OCI-LY3 (cell line): Measurements from ENCODE around the gene USF1.

Source experiments
- CTCF ChIP-seq: fragments of 200-600, 300-600 bp; sonication (generic); IDR thresholded peaks from 2 replicates; pipeline ENCODE4 v1.5.1; 2014; ENCODE audit warnings: antibody characterized with exemption, low read length, low read depth
- EZH2phosphoT487 ChIP-seq: fragments of 200-600 bp; shearing (Covaris generic); IDR thresholded peaks from 2 replicates; pipeline ENCODE4 v1.6.1; 2018; ENCODE audit warnings: antibody characterized with exemption, mixed run types, low read depth

GRCh38 chr1:161070761-161071160, 25.0 kb upstream of the USF1 start:
- no peak for TF ChIP-seq CTCF
- TF ChIP-seq EZH2phosphoT487, result no peak
